ENCODE measurements around the gene SLC12A8. TPM values are rescaled to one million over a fixed set of nuclear protein-coding genes. Genes with fewer than 3 reads are reported as not detected.

SLC12A8 gene
- total and polyA plus RNA-seq, 2 experiments from 2014 or later: 6.9 to 15.9 TPM

- Mint-ChIP-seq H3K36me3 (ENCODE audit: low read depth) (no peaks in the 10 kb centered on the region; the same call in 2 of the 3 replicates), H3K4me3 (no peak overlapping the region), H3K4me1 (peaks cover 23% of the 10 kb centered on the region), H3K27ac (no peak overlapping the region), H3K27me3 (ENCODE audit: insufficient read depth, low read depth, poor library complexity) (peaks cover 11% of the 10 kb centered on the region), H3K9me3 (no peaks in the 10 kb centered on the region)
- no peaks in the 10 kb centered on the region for H3K4me1 ChIP-seq (ENCODE audit: insufficient read depth)
- no peaks in the 10 kb centered on the region for H4K20me1 ChIP-seq (replicated peaks; ENCODE audit: insufficient read depth)
- DNase-seq (ENCODE audit: low spot score) (no peak), ATAC-seq (no peak)
- TF ChIP-seq STAT1 (IDR thresholded peaks at IDR 0.05; ENCODE audit: unreplicated experiment): no peak
- no peak for TF ChIP-seq REST (IDR thresholded peaks at IDR 0.05; ENCODE audit: unreplicated experiment)
- TF ChIP-seq ZNF462 (CRISPR knock-in tag; IDR thresholded peaks at IDR 0.05): no peak
- TF ChIP-seq CREB1 (CRISPR knock-in tag; IDR thresholded peaks at IDR 0.05; ENCODE audit: low read depth): no peak
- no peak for TF ChIP-seq JUNB (IDR thresholded peaks at IDR 0.05; ENCODE audit: unreplicated experiment)
- no peak for TF ChIP-seq EZH2phosphoT487 (IDR thresholded peaks at IDR 0.05; ENCODE audit: unreplicated experiment)
- no peak for TF ChIP-seq NANOG (IDR thresholded peaks at IDR 0.05; ENCODE audit: borderline replicate concordance)
- TF ChIP-seq ETS1 (IDR thresholded peaks at IDR 0.05): no peak
- no peak for TF ChIP-seq ZNF331 (CRISPR knock-in tag; IDR thresholded peaks at IDR 0.05; ENCODE audit: low read depth)
- H3K9me2 ChIP-seq (ENCODE audit: insufficient read depth): peaks cover 12% of the 10 kb centered on the region
- H3K36me3 ChIP-seq (ENCODE audit: insufficient read depth): no peaks in the 10 kb centered on the region
- H3F3A ChIP-seq (replicated peaks; ENCODE audit: low read depth): no peaks in the 10 kb centered on the region
- no peak overlapping the region for H3K4me3 ChIP-seq
- no peaks in the 10 kb centered on the region for H3K27me3 ChIP-seq (ENCODE audit: insufficient read depth)
- H3K79me2 ChIP-seq (replicated peaks; ENCODE audit: insufficient read depth): no peaks in the 10 kb centered on the region
- H3K27ac ChIP-seq (ENCODE audit: low read depth): no peak overlapping the region
- no peak overlapping the region for H3K4me2 ChIP-seq
- no peak overlapping the region for H2AFZ ChIP-seq
Measured at GRCh38 chr3:125077864-125078263, 134.7 kb downstream of the SLC12A8 start.
